ENCODE data around the gene MELK. TPM values are rescaled to one million over a fixed set of nuclear protein-coding genes. Genes with fewer than 3 reads are reported as not detected.

The MELK gene
- total and polyA plus RNA-seq, 2 of the 13 experiments (the other 11 are each of a cell fraction or from before 2014, with no cell fraction given): 16.7 to 50.4 TPM

GRCh38 chr9:36609306-36609705 is 36.6 kb downstream of the MELK start:
- Histone ChIP-seq H3K27me3 (ENCODE audit: control insufficient read depth in 1 of 2, insufficient read depth in 2 of 2, low read length in 2 of 2) (no peaks in the 10 kb centered on the region), H3K4me1 (ENCODE audit: insufficient read depth, low read length) (peaks cover 14% of the 10 kb centered on the region), H3K4me2 (ENCODE audit: low read depth, low read length) (no peak overlapping the region), H2AFZ (ENCODE audit: low read length) (no peak overlapping the region), H3K9ac (ENCODE audit: insufficient read depth, low read depth, low read length) (no peak overlapping the region), H4K20me1 (ENCODE audit: insufficient read depth, low read length) (no peaks in the 10 kb centered on the region), H3K4me3 (replicated peaks in 1 of 3; ENCODE audit: insufficient read depth in 1 of 3, low read depth in 2 of 3, low read length in 3 of 3) (no peak overlapping the region), H3K9me3 (ENCODE audit: low read length) (no peaks in the 10 kb centered on the region), H3K79me2 (ENCODE audit: insufficient read depth, low read length) (no peaks in the 10 kb centered on the region), H3K27ac (ENCODE audit: extremely low read length, insufficient read depth, low read length) (no peak overlapping the region), H3K36me3 (replicated peaks in 1 of 2; ENCODE audit: control insufficient read depth in 1 of 2, insufficient read depth in 2 of 2, low read length in 2 of 2) (peaks cover 5 to 34% of the 10 kb centered on the region in 2 experiments)
- no TSS peak for BruUV-seq (replicated peaks)
- DNase-seq (ENCODE audit: low spot score) (no peak), FAIRE-seq (no peak), ATAC-seq (no peak)
- in situ Hi-C loops (cut with HindIII; ENCODE audit: extremely low pct_ligation_motif_present, low pct_unique_long_range_greater_than_20kb) (no loop called here), intact Hi-C loops (cut with micrococcal nuclease; ENCODE audit: unreplicated experiment) (no loop called here)
- ChIA-PET CTCF (ENCODE audit: low intra/inter-chr PET ratio, low total read pairs) (no interaction called here), POLR2A (no interaction called here)
- WGBS (ENCODE audit: low lambda C conversion rate): 100% methylated on average over 2 of the region's 2 CpGs
- TF ChIP-seq CEBPB (IDR thresholded peaks at IDR 0.05; ENCODE audit: borderline replicate concordance, low read depth, low read length): no peak
- no peak for TF ChIP-seq ZIK1 (CRISPR knock-in tag; IDR thresholded peaks at IDR 0.05; ENCODE audit: borderline replicate concordance, low read depth)
- TF ChIP-seq SNRNP70 (IDR thresholded peaks at IDR 0.05; ENCODE audit: low read depth, low read length): no peak
- TF ChIP-seq ZNF790 (CRISPR knock-in tag; IDR thresholded peaks at IDR 0.05; ENCODE audit: borderline replicate concordance): no peak
- no peak for TF ChIP-seq ZNF142 (CRISPR knock-in tag; IDR thresholded peaks at IDR 0.05)
- no peak for TF ChIP-seq PAX8 (CRISPR knock-in tag; IDR thresholded peaks at IDR 0.05; ENCODE audit: borderline replicate concordance)
- TF ChIP-seq CBX5 (CRISPR knock-in tag; IDR thresholded peaks at IDR 0.05; ENCODE audit: borderline replicate concordance): no peak
- TF ChIP-seq ZNF619 (CRISPR knock-in tag; IDR thresholded peaks at IDR 0.05): no peak
- TF ChIP-seq ZNF577 (CRISPR knock-in tag; IDR thresholded peaks at IDR 0.05; ENCODE audit: borderline replicate concordance, low read depth): no peak
- no peak for TF ChIP-seq ZNF10 (CRISPR knock-in tag; IDR thresholded peaks at IDR 0.05; ENCODE audit: borderline replicate concordance, low read depth)
- no peak for TF ChIP-seq SKIL (CRISPR knock-in tag; IDR thresholded peaks at IDR 0.05; ENCODE audit: borderline replicate concordance)
- TF ChIP-seq MBNL3 (CRISPR knock-in tag; conservative IDR thresholded peaks at IDR 0.05): no peak
